ENCODE measurements around the gene CCDC12. TPM values are rescaled to one million over a fixed set of nuclear protein-coding genes. Genes with fewer than 3 reads are reported as not detected.
A peak's percentile ranks its signal among the peaks of the same experiment; 100 is the strongest.

CCDC12 gene
- total and polyA plus RNA-seq, 9 of the 15 experiments (the other 6 are each of a cell fraction or from before 2014, with no cell fraction given) = 8.9 to 201 (median 86.9) TPM

DNA sequence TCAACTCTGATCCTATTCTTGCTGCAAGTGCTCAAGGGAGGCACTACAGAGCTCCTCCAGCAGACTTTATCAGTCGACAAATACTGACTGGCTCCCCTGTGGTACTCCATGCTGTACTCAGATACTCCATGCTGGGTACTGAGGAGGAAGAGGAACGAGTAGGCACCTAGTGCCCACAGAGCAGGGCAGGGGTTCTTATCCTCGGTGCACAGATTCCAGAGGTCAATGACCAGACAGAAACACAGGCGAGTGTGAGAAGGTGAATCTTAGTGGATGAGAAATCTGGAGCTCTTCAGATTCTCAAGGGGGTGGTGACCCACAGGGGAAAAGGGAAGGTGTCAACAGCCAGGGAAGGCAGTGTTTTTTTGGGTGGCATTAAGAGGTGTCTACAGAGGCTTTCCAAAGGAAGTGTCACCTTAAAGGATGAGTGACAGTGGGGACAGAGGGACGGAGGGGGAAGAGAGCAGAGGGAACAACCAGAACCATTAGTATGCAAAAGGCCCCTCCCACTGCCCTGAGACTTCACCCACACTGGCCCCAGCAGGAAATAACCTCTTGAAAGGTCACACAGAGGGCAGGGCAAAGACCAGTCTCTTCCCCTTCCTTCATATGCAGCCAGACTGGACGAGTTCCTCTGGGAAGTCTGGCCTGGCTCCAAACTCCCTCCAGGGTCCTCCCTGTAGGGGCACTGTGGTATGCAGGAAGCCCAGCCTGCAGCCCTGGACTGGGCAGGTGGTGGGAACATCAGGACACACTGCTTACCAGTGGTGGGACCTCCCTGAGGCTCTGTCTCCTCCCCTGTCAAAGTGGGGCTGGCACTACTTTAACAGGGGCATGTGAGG is 27.5 kb downstream of the CCDC12 start (continued):
- TF ChIP-seq, protein P1, sequence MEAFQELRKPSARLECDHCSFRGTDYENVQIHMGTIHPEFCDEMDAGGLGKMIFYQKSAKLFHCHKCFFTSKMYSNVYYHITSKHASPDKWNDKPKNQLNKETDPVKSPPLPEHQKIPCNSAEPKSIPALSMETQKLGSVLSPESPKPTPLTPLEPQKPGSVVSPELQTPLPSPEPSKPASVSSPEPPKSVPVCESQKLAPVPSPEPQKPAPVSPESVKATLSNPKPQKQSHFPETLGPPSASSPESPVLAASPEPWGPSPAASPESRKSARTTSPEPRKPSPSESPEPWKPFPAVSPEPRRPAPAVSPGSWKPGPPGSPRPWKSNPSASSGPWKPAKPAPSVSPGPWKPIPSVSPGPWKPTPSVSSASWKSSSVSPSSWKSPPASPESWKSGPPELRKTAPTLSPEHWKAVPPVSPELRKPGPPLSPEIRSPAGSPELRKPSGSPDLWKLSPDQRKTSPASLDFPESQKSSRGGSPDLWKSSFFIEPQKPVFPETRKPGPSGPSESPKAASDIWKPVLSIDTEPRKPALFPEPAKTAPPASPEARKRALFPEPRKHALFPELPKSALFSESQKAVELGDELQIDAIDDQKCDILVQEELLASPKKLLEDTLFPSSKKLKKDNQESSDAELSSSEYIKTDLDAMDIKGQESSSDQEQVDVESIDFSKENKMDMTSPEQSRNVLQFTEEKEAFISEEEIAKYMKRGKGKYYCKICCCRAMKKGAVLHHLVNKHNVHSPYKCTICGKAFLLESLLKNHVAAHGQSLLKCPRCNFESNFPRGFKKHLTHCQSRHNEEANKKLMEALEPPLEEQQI (IDR thresholded peaks at IDR 0.05) = no peak
- no peak for TF ChIP-seq TAF15 (IDR thresholded peaks at IDR 0.05; ENCODE audit: low read depth, low read length)
- TF ChIP-seq, protein P2, sequence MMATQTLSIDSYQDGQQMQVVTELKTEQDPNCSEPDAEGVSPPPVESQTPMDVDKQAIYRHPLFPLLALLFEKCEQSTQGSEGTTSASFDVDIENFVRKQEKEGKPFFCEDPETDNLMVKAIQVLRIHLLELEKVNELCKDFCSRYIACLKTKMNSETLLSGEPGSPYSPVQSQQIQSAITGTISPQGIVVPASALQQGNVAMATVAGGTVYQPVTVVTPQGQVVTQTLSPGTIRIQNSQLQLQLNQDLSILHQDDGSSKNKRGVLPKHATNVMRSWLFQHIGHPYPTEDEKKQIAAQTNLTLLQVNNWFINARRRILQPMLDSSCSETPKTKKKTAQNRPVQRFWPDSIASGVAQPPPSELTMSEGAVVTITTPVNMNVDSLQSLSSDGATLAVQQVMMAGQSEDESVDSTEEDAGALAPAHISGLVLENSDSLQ (IDR thresholded peaks at IDR 0.05) = peak; percentile 94
- TF ChIP-seq ZBTB43 (CRISPR knock-in tag; IDR thresholded peaks at IDR 0.05) = no peak
- TF ChIP-seq ETV6 (IDR thresholded peaks at IDR 0.05; ENCODE audit: borderline replicate concordance in 1 of 2, low read depth in 2 of 2, low read length in 1 of 2) = peak in 1 of 2 experiments; percentile 69; a peak in 1 of 4 replicates
- TF ChIP-seq ETV6 (CRISPR knock-in tag; IDR thresholded peaks at IDR 0.05; ENCODE audit: borderline replicate concordance) = no peak
- TF ChIP-seq ZNF134 (CRISPR knock-in tag; conservative IDR thresholded peaks at IDR 0.05) = no peak
- TF ChIP-seq SAFB (IDR thresholded peaks at IDR 0.05; ENCODE audit: borderline replicate concordance, low read depth, low read length) = no peak
- no peak for TF ChIP-seq SNRNP70 (optimal IDR thresholded peaks at IDR 0.05; ENCODE audit: low read depth, low read length)
- no peak for TF ChIP-seq DPF2 (IDR thresholded peaks at IDR 0.05)
- TF ChIP-seq CSDE1 (IDR thresholded peaks at IDR 0.05) = no peak
- no peak for TF ChIP-seq IFI16 (CRISPR knock-in tag; IDR thresholded peaks at IDR 0.05)
- TF ChIP-seq BRF1 (IDR thresholded peaks at IDR 0.05; ENCODE audit: borderline replicate concordance, extremely low read depth, insufficient read length) = no peak
- TF ChIP-seq RAD21 (CRISPR knock-in tag; conservative IDR thresholded peaks at IDR 0.05 in 1 of 2, IDR thresholded peaks at IDR 0.05 in 1 of 2) = peak in 1 of 2 experiments; percentile 15; a peak in 2 of 4 replicates
- TF ChIP-seq LCOR (CRISPR knock-in tag; IDR thresholded peaks at IDR 0.05) = no peak
- TF ChIP-seq, protein P3, sequence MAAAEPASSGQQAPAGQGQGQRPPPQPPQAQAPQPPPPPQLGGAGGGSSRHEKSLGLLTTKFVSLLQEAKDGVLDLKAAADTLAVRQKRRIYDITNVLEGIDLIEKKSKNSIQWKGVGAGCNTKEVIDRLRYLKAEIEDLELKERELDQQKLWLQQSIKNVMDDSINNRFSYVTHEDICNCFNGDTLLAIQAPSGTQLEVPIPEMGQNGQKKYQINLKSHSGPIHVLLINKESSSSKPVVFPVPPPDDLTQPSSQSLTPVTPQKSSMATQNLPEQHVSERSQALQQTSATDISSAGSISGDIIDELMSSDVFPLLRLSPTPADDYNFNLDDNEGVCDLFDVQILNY (CRISPR knock-in tag; IDR thresholded peaks at IDR 0.05) = 0 out of 2 replicates have a peak, but pooled peaks have one; percentile 58
- TF ChIP-seq HDAC3 (IDR thresholded peaks at IDR 0.05; ENCODE audit: borderline replicate concordance, partially characterized antibody) = no peak
- peak; percentile 56; the same call in 1 of the 2 replicates for TF ChIP-seq SPI1 (IDR thresholded peaks at IDR 0.05; ENCODE audit: borderline replicate concordance, low read depth, low read length)
- TF ChIP-seq HNRNPH1 (optimal IDR thresholded peaks at IDR 0.05; ENCODE audit: low read depth, low read length) = no peak
- no peak for TF ChIP-seq PHF8 (IDR thresholded peaks at IDR 0.05; ENCODE audit: borderline replicate concordance, low read length)
- TF ChIP-seq NFIC (IDR thresholded peaks at IDR 0.05) = peak; percentile 84
- TF ChIP-seq POLR2A (conservative IDR thresholded peaks at IDR 0.05) = no peak
- TF ChIP-seq CREB1 (IDR thresholded peaks at IDR 0.05) = no peak
- TF ChIP-seq CREB1 (CRISPR knock-in tag; IDR thresholded peaks at IDR 0.05) = 0 out of 2 replicates have a peak, but pooled peaks have one; percentile 5
